Forelimb muscle (tissue), 1 donor: ENCODE data around the gene LRRC18. TPM values are rescaled to one million over a fixed set of nuclear protein-coding genes. Genes with fewer than 3 reads are reported as not detected.

Source experiments
- DNase-seq: peaks from one replicate; pipeline ENCODE4 v3.0.0-alpha.2; 2013; ENCODE audit warnings: low read depth
- polyA plus RNA-seq: library from polyadenylated mRNA; unstranded; fragments of 120-200 nt; gene quantifications from one replicate; pipeline ENCODE4 v1.2.1, GENCODE V29; 2013; ENCODE audit not compliant: insufficient read length

Gene LRRC18
- polyA plus RNA-seq, result 0.09 TPM

- DNase-seq, result no peak
Measured at GRCh38 chr10:48939790-48940325, at the start of gene LRRC18. Gene LRRC18, minus strand, starts transcription at chr10:48939840. Its CDS starts 25,685 bp downstream, at chr10:48914155.

- no peak for DNase-seq
Measured at GRCh38 chr10:48985621-48986158, 46.0 kb upstream of the LRRC18 start.

- DNase-seq, result no peak
Measured at GRCh38 chr10:48983648-48984351, 44.2 kb upstream of the LRRC18 start.

- DNase-seq, result no peak
Measured at GRCh38 chr10:48982584-48982983, 42.9 kb upstream of the LRRC18 start.

- DNase-seq, result no peak
Measured at GRCh38 chr10:48981310-48981907, 41.8 kb upstream of the LRRC18 start.

- DNase-seq, result no peak
Measured at GRCh38 chr10:48978318-48978717, 38.7 kb upstream of the LRRC18 start.

- DNase-seq, result no peak
Measured at GRCh38 chr10:48976196-48976595, 36.6 kb upstream of the LRRC18 start.

- DNase-seq, result no peak
Measured at GRCh38 chr10:48974510-48975156, 35.0 kb upstream of the LRRC18 start.

- DNase-seq, result no peak
Measured at GRCh38 chr10:48973065-48973464, 33.4 kb upstream of the LRRC18 start.

GRCh38 chr10:48970654-48971053 is 31.0 kb upstream of the LRRC18 start:
- no peak for DNase-seq

- no peak for DNase-seq
Measured at GRCh38 chr10:48970046-48970445, 30.4 kb upstream of the LRRC18 start.

- no peak for DNase-seq
Measured at GRCh38 chr10:48968036-48968435, 28.4 kb upstream of the LRRC18 start.

- DNase-seq, result no peak
Measured at GRCh38 chr10:48965460-48965859, 25.8 kb upstream of the LRRC18 start.

GRCh38 chr10:48964038-48964437 is 24.4 kb upstream of the LRRC18 start:
- DNase-seq, result no peak

- DNase-seq, result no peak
Measured at GRCh38 chr10:48958598-48959190, 19.1 kb upstream of the LRRC18 start.

- DNase-seq, result no peak
Measured at GRCh38 chr10:48957361-48958151, 17.9 kb upstream of the LRRC18 start.

- no peak for DNase-seq
Measured at GRCh38 chr10:48951707-48952106, 12.1 kb upstream of the LRRC18 start.

- DNase-seq, result no peak
Measured at GRCh38 chr10:48948470-48949037, 8.9 kb upstream of the LRRC18 start.

GRCh38 chr10:48947690-48948469 is 8.2 kb upstream of the LRRC18 start:
- peak; percentile 51 for DNase-seq

GRCh38 chr10:48946891-48947500 is 7.4 kb upstream of the LRRC18 start:
- DNase-seq, result no peak
